Activated B cell treated with CpG ODN at 0.5 μM for 24 hours (primary cell): ENCODE measurements around the gene KCNIP1. TPM values are rescaled to one million over a fixed set of nuclear protein-coding genes. Genes with fewer than 3 reads are reported as not detected.

Experiments used
- ATAC-seq: fragments of 200-7000 bp; cut with Tn5 transposase; one replicate; pipeline ENCODE4 v1.10.0; 2021; ENCODE audit warnings: low read depth, mild to moderate bottlenecking, moderate library complexity
- CTCF ChIA-PET: fragments of 350-600 bp; sonication (Branson Sonifier 250); formaldehyde crosslinking; loops from one replicate; lab custom pipeline; 2021; ENCODE audit warnings: antibody characterized with exemption; lab: Charles Lee
- POLR2A ChIA-PET: fragments of 350-600 bp; sonication (Branson Sonifier 250); formaldehyde crosslinking; loops from one replicate; lab custom pipeline; 2021; ENCODE audit warnings: antibody characterized with exemption; lab: Charles Lee
- DNase-seq: peaks from one replicate; pipeline ENCODE4 v3.0.0; 2022
- H3K27ac Mint-ChIP-seq: one replicate; pipeline ENCODE4 v1.8.0; 2020; ENCODE audit warnings: mixed read lengths
- H3K27me3 Mint-ChIP-seq: one replicate; pipeline ENCODE4 v1.8.0; 2021; ENCODE audit warnings: mixed read lengths
- H3K36me3 Mint-ChIP-seq: one replicate; pipeline ENCODE4 v1.8.0; 2021; ENCODE audit warnings: low read depth, mixed read lengths
- H3K4me1 Mint-ChIP-seq: one replicate; pipeline ENCODE4 v1.8.0; 2021; ENCODE audit warnings: mixed read lengths
- H3K4me3 Mint-ChIP-seq: one replicate; pipeline ENCODE4 v1.8.0; 2020; ENCODE audit warnings: mild to moderate bottlenecking, mixed read lengths
- H3K9me3 Mint-ChIP-seq: one replicate; pipeline ENCODE4 v1.8.0; 2020; ENCODE audit warnings: mixed read lengths
- intact Hi-C: fragments of 100-400 bp; cut with micrococcal nuclease; formaldehyde crosslinking; loops from one replicate; pipeline ENCODE4 v1.15.1; 2024
- total RNA-seq: library from RNA; stranded (reverse); gene quantifications from 2 replicates; pipeline ENCODE4 v1.2.3, GENCODE V29; 2022
- TF ChIP-seq, protein P1 (sequence below): fragments of 200-600 bp; IDR thresholded peaks from one replicate; pipeline ENCODE4 v1.8.0; 2022; ENCODE audit warnings: antibody characterized with exemption, mild to moderate bottlenecking

Gene KCNIP1
- total RNA-seq, 1 donor from 2014 or later = not detected

DNA sequence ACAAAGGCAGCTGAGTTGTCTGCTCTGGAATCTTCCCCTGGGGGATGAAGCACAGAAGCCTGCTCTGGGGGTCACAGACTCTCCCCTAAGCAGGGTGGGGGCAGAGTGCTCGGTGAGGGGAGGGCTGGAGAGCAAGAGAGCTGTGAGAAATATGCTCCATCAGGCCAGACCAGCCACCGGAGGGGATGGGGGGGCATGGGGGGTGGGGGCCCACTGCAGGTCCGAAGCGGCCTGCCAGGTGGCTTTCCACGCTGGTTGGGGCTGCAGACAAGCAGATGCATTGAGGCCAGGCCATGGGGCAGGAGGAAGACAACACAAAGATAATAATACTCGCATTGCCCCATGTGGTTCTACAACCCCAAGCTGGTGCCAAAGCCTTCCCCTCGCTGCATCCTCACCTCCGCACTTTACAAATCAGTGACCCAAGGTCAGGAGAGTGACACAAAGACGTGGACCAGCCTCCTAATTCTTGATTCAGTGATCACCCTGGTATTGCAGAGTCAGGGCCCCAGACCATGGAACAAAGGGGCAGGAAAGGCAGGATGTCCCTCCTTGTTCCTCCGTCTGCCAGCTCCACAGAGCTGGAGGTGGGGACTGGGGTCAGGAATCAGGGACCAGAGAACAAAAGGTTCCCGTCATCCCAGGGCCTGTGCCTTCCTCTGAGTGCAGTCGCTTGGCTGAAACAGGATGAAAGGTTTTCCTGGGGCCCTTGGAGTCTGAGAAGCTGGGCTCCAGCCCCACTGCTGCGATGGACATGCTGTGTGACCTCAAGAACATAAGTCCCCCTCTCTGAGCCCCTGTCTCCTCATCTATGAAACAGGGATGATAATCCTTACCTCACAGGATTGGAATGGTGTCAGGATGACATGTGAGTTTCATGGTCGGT lies 242.5 kb downstream of the KCNIP1 start:
- Mint-ChIP-seq H3K27me3 (peaks cover 32% of the 10 kb centered on the region), H3K27ac (no peak overlapping the region), H3K4me1 (peaks cover 3% of the 10 kb centered on the region), H3K9me3 (no peaks in the 10 kb centered on the region), H3K4me3 (no peak overlapping the region), H3K36me3 (no peaks in the 10 kb centered on the region)
- ChIA-PET POLR2A (no interaction called here), CTCF (interaction anchor here (3.0 kb wide), 1 partner anchor 46 kb away, joined by 19 read pairs; no protein-coding TSS in a partner anchor)
- intact Hi-C loops = no loop called here
- TF ChIP-seq, protein P1, sequence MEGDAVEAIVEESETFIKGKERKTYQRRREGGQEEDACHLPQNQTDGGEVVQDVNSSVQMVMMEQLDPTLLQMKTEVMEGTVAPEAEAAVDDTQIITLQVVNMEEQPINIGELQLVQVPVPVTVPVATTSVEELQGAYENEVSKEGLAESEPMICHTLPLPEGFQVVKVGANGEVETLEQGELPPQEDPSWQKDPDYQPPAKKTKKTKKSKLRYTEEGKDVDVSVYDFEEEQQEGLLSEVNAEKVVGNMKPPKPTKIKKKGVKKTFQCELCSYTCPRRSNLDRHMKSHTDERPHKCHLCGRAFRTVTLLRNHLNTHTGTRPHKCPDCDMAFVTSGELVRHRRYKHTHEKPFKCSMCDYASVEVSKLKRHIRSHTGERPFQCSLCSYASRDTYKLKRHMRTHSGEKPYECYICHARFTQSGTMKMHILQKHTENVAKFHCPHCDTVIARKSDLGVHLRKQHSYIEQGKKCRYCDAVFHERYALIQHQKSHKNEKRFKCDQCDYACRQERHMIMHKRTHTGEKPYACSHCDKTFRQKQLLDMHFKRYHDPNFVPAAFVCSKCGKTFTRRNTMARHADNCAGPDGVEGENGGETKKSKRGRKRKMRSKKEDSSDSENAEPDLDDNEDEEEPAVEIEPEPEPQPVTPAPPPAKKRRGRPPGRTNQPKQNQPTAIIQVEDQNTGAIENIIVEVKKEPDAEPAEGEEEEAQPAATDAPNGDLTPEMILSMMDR = no peak
- DNase-seq = no peak
- ATAC-seq = no peak

DNA sequence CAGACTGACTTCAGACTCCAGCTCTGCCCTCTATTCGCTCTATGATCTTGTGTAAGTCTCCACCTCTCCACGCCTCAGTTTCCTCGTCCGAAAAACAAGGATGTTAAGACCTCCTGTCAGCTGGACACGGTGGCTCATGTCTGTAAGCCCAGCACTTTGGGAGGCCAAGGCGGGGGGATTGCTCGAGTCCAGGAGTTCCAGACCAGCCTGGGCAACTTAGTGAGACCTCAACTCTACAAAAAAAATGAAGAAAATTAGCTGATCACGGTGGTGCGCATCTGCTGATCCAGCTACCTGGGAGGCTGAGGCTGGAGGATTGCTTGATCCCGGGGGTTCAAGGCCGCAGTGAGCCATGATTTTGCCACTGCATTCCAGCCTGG lies 243.1 kb downstream of the KCNIP1 start:
- intact Hi-C loops = no loop called here
- ATAC-seq = no peak
- H3K4me3 Mint-ChIP-seq = no peak overlapping the region
- peaks cover 3% of the 10 kb centered on the region for H3K4me1 Mint-ChIP-seq
- POLR2A ChIA-PET = no interaction called here
- no peaks in the 10 kb centered on the region for H3K36me3 Mint-ChIP-seq
- no peak for DNase-seq
- H3K9me3 Mint-ChIP-seq = no peaks in the 10 kb centered on the region
- TF ChIP-seq, protein P1 = no peak
- CTCF ChIA-PET = no interaction called here
- H3K27ac Mint-ChIP-seq = no peak overlapping the region
- peaks cover 32% of the 10 kb centered on the region for H3K27me3 Mint-ChIP-seq

DNA sequence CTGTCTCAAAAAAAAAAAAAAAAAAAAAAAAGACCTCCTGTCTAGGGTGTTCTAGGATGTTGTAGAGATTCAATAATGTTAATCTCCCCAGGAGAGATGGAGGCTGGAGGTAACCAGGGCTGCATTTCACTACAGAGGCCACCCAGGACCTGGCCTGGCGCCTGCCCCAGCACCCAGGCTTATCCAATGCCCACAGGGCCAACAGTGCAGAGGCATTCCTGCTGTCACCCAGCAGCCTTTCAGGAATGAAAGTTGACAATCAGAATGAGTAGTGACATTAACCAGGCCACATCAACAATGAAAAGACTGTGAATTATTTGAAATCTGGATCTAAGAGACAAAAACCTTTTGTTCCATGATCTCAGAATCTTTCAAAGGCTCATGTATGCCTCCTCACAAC lies 243.5 kb downstream of the KCNIP1 start:
- intact Hi-C loops = no loop called here
- CTCF ChIA-PET = no interaction called here
- DNase-seq (no peak), ATAC-seq (no peak)
- TF ChIP-seq, protein P1 = no peak
- no peak overlapping the region for H3K4me3 Mint-ChIP-seq
- POLR2A ChIA-PET = no interaction called here
- peaks cover 3% of the 10 kb centered on the region for H3K4me1 Mint-ChIP-seq
- no peak overlapping the region for H3K27ac Mint-ChIP-seq
- H3K36me3 Mint-ChIP-seq = no peaks in the 10 kb centered on the region
- H3K9me3 Mint-ChIP-seq = no peaks in the 10 kb centered on the region
- H3K27me3 Mint-ChIP-seq = peaks cover 30% of the 10 kb centered on the region

DNA sequence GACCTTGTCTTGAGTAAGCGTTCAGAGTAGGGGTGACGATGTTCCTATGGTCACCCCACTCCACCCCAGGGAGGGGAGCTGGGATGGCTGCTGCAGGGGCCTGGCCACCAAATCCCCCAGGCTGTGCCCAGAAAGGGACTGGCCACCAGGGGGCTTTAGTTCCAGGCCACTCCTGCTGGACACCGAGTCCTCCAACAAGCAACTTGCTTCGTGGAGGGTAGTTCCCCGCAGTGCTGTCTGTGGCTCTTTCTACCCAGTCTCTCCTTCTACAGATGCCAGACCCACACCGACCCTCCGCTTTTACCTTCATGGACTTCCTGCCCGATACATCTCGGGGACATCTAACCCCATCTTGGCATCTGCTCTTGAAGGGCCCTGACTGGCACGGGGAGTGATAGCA lies 244.0 kb downstream of the KCNIP1 start:
- Mint-ChIP-seq H3K4me3 (no peak overlapping the region), H3K36me3 (no peaks in the 10 kb centered on the region), H3K27ac (no peak overlapping the region), H3K27me3 (peaks cover 30% of the 10 kb centered on the region), H3K9me3 (no peaks in the 10 kb centered on the region), H3K4me1 (peaks cover 3% of the 10 kb centered on the region)
- no peak for DNase-seq
- no peak for ATAC-seq
- intact Hi-C loops = no loop called here
- TF ChIP-seq, protein P1 = no peak
- POLR2A ChIA-PET = no interaction called here
- CTCF ChIA-PET = interaction anchor here (1.6 kb wide), 1 partner anchor 43 kb away, joined by 6 read pairs; no protein-coding TSS in a partner anchor

DNA sequence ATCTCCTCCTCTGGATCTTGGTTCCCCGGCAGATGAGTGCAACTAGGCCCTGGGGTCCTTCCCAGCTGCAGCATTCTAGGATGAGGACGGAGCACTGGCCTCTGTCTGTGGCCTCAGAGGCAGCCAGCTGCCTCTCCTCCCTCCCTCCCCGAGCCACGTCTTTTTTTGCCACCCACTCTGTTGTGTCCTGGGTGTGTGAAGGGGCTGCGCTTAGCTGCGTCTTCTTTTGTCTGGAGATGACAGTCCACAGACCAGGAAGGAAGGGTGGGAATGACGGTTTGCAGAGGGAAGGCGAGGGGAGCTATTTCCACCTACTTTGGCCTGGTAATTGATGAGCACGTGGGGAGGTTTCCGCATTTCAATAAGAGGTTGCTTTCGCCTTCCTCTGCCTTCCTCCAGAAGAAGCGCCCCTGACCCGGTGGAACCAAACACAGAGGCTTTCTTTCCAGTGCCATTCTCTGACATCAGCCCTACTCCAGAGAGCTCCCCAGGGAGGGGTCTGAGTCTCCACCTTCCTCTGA lies 245.2 kb downstream of the KCNIP1 start:
- ChIA-PET CTCF (interaction anchor here (1.6 kb wide), 1 partner anchor 42 kb away, joined by 6 read pairs; no protein-coding TSS in a partner anchor), POLR2A (no interaction called here)
- Mint-ChIP-seq H3K9me3 (no peaks in the 10 kb centered on the region), H3K27ac (no peak overlapping the region), H3K4me3 (no peak overlapping the region), H3K27me3 (peaks cover 22% of the 10 kb centered on the region), H3K36me3 (no peaks in the 10 kb centered on the region), H3K4me1 (peaks cover 3% of the 10 kb centered on the region)
- no peak for DNase-seq
- ATAC-seq = no peak
- intact Hi-C loops = no loop called here
- TF ChIP-seq, protein P1 = no peak
